ENCODE results near the gene CCNQ.
A peak's percentile ranks its signal among the peaks of the same experiment; 100 is the strongest.

CCNQ gene

GRCh38 chrX:153636716-153637115 is 37.8 kb upstream of the CCNQ start:
- no peak for DNase-seq

- DNase-seq, result peak; percentile 17 to 35
Measured at GRCh38 chrX:153635788-153636668, 37.1 kb upstream of the CCNQ start.

- no peak for DNase-seq
Measured at GRCh38 chrX:153635388-153635787, 36.4 kb upstream of the CCNQ start.

GRCh38 chrX:153634832-153635231 is 35.9 kb upstream of the CCNQ start:
- DNase-seq, result no peak

- no peak for DNase-seq
Measured at GRCh38 chrX:153634236-153634635, 35.3 kb upstream of the CCNQ start.

GRCh38 chrX:153633607-153634180 is 34.8 kb upstream of the CCNQ start:
- no peak for DNase-seq

GRCh38 chrX:153633048-153633447 is 34.1 kb upstream of the CCNQ start:
- DNase-seq, result no peak

- DNase-seq, result no peak
Measured at GRCh38 chrX:153632595-153632946, 33.6 kb upstream of the CCNQ start.

GRCh38 chrX:153631907-153632594 is 33.1 kb upstream of the CCNQ start:
- DNase-seq, result no peak

GRCh38 chrX:153631346-153631745 is 32.4 kb upstream of the CCNQ start:
- DNase-seq, result no peak

GRCh38 chrX:153628665-153629064 is 29.7 kb upstream of the CCNQ start:
- no peak for DNase-seq

GRCh38 chrX:153628129-153628528 is 29.2 kb upstream of the CCNQ start:
- DNase-seq, result no peak

- no peak for DNase-seq
Measured at GRCh38 chrX:153627675-153628111, 28.8 kb upstream of the CCNQ start.

- DNase-seq, result no peak
Measured at GRCh38 chrX:153626863-153627674, 28.1 kb upstream of the CCNQ start.

GRCh38 chrX:153626025-153626633 is 27.2 kb upstream of the CCNQ start:
- no peak for DNase-seq

GRCh38 chrX:153625271-153626024 is 26.5 kb upstream of the CCNQ start:
- no peak for DNase-seq

GRCh38 chrX:153624196-153625091 is 25.5 kb upstream of the CCNQ start:
- DNase-seq, result no peak

- no peak for DNase-seq
Measured at GRCh38 chrX:153623310-153624029, 24.5 kb upstream of the CCNQ start.

- no peak for DNase-seq
Measured at GRCh38 chrX:153622661-153623309, 23.8 kb upstream of the CCNQ start.

Data from activated CD4-positive, alpha-beta T cell treated with anti-CD3 and anti-CD28 coated beads, Interleukin-2, amount 50 U/mL, for 48 hours (primary cell).